GM19043 (cell line): ENCODE results near the gene LILRA5.
"Not testable (repeated sequence)": the region's sequence is repeated elsewhere in the genome, so short reads cannot be mapped to it uniquely, and the experiment has no call there.

Source experiments
- ATAC-seq: cut with Tn5 transposase; IDR thresholded peaks from one replicate; pipeline ENCODE4 v1.9.1; 2021; ENCODE audit warnings: low read depth; ENCODE audit not compliant: unreplicated experiment

Gene LILRA5

DNA sequence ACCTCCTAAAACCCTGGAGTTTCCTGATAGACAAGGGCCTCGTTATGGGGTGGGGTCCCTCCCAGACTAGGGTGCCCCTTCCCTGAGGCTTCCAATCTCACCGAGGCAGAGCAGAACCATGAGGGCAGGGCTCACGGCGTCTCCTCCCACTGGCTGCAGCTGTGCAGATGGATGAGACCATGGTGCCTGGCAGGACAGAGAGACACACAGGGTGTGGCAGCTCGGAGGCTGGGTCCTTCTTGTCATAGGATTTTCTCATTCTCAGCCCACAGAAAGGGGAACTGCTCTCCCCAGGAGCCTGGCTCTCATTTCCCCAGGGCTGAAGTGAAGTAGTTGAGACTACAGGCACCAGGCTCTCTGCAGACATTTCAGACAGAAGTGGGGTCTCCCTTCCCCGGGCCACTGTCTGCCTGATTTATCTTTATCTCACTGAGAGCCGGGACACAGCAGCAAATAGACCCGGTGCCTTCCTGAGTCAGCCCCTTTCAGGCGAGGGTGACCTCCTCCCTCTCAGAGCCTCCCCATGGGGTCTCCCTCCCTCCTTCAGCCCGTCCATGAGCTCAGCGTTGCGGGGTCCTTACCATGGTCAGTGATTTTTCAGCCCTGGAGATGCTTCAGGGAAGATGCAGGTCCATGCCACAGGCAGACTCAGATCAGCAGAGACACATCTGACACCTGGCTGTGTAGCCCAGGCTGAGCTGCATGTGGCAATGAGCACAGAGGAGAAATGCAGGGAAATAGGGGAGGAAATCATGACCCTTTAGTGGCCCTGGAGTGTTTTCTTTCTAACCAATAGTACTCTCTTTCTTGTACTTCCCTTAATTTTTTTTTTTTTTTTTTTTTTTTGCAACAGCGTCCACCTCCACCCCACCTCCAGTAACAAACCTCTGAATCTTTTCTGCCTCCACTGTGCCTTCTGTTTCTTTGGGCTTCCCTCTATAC, at the start of gene LILRA5:
Gene LILRA5 (minus strand): TSS at position 731 of the 942 bp plus-strand sequence. CDS start 147 bp downstream, at position 584.
- no peak for ATAC-seq

DNA sequence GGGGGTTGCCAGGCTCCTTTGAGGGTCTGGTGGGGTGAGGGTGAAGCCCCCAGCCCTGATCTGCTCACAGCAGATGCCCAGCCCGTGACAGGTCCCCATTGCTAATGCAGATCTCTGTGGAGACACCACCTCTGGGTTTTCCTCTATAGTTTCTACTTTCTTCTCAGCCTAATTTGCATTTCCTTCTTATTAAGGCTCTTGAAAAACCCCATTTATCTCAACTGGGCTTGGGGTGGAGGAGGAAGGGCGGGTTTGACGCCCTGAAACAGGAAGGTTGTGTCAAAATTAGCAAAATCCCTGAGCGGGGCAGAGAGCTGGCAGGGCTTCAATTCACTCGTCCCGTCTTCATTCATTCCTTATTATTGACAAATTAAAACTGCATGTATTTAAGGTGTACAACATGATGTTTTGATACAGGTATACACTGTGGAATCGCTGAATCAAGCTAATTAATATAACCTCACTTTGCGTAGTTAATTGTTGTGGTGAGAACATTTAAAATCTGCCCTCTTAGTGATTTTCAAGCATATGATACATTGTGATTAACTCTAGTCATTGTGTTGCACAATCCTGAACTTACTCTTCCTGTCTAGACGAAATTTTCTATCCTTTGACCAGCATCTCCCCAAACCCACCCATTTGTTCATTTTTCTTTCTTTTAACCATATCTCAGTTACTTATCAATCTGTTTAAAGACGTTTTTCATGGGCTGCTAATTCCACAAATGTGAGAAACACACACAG, 48.9 kb upstream of the LILRA5 start:
- not testable (repeated sequence) for ATAC-seq

DNA sequence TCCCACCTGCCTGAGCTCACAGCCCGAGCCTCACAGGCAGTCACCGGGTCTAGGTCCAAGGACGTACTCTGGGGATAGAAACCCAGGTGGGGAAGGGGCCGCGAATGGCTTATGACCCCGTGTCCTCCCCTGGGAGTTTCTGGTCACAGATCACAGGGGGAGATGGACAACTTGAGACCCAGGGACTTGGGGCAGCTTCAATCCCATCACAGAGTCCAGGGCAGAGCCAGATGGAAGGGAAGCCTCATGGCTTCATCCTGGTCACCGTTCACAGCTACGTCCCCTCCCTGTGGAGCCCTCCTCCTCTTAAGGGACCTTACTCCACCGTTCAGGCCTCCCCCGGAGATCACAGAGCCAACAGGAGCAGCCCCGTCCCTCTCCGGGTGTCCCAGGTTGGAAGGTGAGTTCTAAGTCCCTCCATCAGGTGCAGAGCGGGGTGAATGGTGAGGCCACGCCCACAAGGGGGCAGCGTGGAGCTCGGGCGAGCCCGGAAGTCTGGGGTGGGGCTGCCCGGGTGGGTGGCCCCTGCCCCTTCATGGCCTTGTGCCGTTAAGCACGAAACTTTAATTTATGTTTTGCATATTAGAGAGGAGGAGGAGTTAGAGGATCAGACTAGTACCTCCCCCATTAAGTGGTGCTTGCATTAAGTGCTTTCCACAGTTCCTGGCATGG, 46.3 kb upstream of the LILRA5 start:
- not testable (repeated sequence) for ATAC-seq

DNA sequence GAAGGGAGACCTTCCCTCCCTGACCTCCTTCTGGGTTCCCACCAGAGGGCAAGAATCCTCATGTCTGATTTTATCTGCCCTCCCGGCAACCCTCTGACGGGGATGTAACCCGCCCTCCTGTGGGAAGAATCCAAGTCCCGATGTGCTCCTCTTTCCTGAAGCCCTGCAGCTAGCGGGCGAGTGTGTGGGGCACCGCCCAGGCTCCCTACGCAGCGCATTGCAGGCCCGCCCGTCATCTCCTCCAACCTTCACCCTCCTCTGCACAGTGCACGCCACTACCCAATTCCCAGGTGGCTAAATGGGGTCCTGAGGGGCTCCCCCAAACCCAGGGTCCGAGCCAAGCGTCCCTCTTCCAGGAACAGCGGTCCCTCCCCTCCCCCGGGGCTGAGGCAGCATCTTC, 44.4 kb upstream of the LILRA5 start:
- ATAC-seq, result no peak

DNA sequence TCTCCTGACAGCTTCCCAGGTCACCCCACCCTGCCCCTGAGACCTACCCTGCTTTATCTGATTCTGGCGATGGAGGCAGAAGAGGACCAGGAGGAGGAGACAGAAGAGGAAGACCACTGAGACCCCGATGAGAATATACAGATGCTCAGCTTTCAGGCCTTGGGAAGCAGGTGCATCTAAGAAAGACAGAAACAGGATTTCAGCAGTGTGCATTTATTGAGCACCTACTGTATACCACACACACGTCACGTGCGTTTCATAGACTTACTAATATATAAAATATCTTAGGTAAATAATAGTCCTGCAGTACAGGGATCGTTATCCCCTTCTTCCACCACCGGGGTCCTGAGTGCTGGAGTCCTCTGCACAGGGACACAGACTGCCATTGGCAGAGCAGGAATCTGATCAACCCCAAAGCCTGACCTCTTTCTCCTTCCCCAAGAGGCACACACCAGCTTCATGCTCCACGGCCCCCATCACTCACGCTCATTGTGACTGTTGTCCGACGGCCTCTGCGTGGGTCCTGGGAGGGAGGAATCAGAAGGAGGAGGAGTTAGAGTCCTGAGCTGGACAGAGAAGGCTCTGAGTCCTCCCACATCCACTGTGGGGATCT, 43.6 kb upstream of the LILRA5 start:
- no peak for ATAC-seq

DNA sequence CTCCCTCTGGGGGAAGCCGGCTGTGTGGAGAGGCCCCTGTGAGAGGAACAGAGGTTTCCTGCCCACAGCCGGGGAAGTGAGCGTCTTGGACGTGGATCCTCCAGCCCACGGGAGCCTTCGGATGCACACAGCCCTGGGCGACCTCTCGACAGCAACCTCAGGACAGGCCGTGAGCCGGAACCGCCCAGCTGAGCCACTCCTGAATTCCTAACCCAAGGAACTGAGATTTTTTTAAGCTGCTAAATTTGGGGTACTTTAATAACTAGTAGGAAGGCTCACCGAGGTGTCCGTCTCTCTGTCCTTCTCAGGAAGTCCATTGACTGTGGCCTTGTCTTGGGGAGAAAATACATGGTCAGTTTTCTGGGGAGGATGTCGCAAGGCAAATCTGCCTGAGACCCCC, 42.7 kb upstream of the LILRA5 start:
- ATAC-seq, result no peak

DNA sequence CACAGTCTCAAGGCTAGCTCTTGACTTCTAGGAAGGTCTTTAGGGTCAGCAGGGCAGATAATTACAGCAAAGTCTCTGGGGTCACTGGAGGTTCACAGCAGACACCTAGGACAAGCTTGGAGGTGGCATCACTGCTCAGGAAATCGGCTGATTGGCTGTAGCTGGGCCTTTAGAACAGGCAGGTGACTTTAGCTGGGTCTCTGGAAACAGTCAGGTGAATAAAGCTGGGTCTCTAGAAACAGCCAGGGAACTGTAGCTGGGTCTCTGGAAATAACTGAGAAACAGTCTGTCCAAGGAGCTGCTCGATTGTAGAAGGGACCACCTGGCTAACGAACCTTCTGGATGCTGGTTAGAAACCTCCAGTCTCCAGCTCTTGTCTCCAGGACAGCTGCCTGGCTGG, 41.8 kb upstream of the LILRA5 start:
- no peak for ATAC-seq

DNA sequence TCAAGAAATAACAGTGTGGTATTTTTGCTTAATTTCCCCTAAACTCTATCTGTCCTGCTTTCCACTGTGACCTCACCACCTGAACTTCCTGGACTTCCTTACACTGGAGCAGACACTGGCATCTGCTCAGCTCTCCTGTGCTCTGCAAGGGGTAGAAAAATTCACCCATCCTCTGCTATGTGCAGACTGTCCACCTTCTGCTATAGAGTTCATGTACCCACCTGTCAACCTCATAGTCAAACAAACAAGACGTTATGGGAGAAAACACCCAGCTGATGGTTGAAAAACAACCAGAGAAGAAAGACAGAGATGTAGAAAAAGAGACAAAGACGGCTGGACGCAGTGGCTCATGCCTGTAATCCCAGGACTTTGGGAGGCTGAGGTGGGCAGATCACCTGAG, 39.6 kb upstream of the LILRA5 start:
- no peak for ATAC-seq

DNA sequence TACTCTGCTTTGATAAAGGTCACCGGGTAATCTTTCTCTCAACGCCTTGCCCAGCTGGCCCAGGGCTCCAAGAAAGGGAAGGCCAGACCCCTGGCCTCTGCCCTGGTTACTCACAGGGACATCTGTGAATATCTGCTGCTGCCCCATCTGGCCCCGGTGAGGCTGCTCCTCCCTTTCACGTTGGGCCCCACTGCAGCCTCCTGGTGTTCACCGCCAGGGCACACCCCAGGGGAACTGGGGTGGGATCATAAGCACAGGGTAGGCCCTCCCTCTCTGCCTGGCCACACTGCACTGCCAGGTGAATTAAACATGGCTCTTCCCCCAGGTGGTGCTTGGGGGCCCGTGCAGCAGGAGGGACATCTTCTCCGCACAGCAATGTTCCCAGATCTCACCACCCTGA, 39.1 kb upstream of the LILRA5 start:
- no peak for ATAC-seq

DNA sequence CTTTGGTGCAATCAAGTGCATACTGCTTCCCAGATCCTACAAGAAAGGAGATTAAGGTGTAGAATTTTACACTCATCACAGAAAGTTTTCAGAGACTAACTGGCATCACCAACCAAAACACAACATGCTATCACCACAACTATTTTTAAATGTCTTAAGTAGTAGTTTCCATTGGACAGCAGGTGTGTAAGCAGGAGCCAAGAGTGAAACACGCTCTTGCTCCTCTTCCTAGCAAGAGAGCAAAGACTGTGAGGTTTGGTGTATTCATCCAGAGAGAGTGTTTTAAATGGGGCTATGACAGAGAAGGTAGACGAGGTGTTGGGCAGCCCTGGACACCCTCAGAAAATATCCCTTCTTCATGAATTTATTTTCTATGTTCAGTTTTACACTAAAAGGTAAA, 38.5 kb upstream of the LILRA5 start:
- no peak for ATAC-seq

DNA sequence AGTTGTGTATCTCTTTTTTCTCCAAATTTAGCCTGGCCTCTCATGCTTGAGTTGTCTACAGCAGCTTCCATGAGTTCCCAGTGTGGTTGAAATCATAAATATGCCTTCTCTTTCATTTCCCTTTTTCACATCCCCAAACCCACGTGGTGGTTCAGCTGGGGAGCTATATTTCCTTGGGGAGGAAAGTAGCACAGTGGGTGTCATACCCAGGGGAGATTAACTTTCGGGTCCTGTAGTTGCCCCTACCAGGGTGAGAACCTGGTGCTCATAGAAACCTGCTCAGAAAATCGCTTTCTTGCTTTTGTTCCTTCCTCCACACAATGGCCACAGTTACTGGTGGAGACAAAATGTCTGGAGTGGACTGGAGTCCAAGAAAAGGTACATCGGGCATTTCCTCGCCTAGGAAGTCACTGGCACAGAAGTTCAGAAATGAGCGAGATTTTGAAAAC, 33.0 kb upstream of the LILRA5 start:
- ATAC-seq, result no peak

DNA sequence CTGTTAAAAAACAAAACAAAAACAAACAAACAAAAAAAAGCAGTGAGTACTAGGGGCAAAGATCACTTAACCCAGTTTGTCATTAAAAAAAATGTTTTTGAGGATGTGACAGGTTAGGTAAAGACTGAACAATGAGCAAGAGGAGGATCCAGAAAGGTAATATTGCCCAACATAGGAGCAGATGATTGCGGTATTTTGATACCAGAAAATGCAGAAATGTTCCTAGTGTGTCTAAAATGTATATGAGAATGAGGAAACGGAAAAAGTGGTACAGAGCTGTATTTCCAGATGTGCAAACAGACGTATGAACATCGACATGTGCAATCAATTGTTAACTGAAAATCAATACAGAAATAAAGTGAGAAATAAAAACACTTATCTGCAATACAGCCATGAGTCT, 30.9 kb upstream of the LILRA5 start:
- ATAC-seq, result no peak

DNA sequence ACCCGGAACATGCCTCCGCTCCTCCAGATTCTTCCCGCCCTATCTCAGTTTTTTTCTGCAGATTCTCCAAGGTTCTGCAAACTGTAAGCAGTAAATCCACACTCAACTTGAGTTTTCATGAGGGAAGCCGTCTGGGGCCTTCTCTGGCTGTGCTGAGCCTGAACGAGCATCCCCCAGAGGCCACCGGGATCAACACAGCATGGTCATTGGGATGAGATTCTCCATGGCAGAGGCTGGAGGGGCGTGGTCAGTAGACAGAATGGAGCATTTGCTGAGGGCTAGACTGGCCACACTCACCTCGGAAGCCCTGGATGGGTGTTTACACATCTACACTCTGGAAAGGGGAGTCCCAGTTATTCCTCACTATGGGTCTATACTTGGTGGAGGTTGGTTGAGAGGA, 28.3 kb upstream of the LILRA5 start:
- no peak for ATAC-seq

DNA sequence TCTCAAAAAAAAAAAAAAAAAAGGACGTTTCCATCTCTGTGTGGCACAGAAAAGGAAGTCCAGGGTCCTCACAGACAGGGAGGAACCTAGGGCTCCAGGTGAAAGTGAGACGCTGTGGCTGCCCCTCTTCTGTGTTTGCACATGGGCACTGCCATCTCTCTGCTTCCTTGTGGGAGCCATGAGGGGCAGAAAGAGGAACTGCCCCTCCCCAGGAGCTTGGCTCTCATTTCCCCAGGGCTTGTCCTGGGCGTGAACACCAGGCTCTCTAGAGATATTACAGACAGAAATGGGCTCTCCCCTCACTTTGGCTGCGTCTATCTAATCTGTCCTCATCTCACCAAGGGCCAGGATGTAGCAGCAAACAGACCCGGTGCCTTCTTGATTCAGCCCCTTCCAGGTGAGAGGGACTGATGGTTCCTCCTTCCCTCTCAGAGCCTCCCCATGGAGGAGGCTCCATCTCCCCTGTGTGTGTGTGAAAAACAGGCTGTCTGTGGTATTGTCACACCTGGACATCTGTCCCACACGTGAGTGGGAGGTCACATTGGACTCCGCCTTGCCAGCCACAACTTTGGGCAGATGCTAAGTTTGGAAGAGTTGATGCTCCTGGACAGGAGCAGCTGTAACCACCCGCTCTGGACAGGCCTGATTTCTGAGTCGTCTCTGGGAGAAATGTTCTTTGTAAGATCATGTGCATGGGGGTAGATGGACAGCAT, 26.8 kb upstream of the LILRA5 start:
- no peak for ATAC-seq

DNA sequence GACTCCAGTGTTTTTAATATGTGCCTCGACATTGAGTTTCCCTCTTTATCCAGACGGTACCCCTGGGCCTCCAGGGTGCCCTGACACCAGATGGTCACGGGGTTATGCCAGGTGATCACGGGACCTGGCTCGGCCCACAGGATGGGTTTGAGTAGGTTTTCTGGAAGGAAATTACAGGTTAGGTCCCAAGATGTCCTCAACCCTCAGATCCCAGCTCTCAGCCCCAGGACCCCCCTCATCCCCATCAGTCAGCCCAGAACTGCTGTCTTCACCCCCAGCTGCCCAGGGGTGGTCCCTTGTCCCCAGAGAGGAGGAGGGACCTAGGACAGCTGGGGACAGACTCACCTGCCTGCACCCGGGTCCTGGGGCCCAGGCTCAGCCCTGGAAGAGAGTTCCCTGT, 25.6 kb upstream of the LILRA5 start:
- no peak for ATAC-seq

DNA sequence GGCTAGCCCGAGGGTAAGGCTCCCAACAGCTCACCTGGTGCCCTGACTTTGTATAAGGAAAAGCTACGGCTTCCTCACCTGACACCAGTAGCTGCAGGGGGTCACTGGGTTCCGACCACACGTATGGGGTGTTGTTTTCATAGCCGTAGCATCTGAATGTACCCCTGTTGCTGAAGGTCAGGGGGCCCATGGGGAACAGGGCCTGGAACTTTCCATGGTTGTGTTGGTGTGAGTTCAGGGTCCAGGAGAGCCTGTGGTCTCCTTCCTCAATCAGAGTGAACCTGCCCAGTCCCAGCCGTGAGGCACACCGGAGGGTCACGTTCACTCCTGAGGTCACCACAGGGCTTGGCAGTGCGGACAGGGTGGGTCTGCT, 24.9 kb upstream of the LILRA5 start:
- ATAC-seq, result no peak

DNA sequence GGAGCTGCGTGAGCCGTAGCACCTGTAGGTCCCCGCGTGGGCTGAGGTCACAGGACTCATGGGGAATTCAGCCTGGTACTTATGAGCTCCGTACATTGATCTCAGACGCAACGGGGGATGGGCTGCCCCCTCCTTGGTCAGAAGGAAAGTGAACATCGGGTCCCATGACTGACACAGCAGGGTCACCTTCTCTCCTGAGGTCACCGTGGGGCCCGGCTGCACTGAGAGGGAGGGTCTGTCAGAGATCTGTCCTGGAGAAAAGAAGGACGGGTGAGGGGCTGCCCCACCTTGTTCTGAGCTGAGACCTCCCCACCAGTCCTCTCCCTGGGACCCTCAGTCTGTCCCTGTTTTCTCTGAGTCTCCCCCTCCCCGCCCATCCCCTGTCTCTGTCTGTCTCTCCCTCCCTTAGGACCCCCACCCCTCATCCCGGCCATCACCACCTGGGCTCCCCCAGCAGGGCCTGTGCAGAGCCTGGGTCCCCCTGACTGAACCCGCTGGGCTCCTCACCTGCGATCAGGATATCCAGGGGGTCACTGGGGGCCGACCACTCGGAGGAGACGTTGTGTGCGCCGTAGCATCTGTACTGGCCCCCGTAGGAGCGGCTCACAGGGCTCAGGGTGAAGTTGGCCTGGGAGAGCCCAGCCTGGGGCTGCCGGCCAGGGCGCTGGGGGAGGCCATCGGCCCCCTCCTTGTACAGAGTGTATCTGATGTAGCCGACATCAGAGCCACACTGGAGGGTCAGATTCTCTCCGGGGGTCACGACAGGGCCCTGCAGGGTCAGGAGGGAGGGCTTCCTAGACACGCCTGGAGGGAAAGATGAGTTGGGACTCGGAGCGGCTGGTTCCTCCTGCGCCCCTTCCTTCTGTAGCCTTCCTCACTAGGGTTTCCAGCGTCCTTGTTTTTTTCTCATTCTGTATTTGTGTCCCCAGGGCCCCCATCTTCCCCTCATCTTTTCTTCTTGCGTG, 24.2 kb upstream of the LILRA5 start:
- no peak for ATAC-seq

DNA sequence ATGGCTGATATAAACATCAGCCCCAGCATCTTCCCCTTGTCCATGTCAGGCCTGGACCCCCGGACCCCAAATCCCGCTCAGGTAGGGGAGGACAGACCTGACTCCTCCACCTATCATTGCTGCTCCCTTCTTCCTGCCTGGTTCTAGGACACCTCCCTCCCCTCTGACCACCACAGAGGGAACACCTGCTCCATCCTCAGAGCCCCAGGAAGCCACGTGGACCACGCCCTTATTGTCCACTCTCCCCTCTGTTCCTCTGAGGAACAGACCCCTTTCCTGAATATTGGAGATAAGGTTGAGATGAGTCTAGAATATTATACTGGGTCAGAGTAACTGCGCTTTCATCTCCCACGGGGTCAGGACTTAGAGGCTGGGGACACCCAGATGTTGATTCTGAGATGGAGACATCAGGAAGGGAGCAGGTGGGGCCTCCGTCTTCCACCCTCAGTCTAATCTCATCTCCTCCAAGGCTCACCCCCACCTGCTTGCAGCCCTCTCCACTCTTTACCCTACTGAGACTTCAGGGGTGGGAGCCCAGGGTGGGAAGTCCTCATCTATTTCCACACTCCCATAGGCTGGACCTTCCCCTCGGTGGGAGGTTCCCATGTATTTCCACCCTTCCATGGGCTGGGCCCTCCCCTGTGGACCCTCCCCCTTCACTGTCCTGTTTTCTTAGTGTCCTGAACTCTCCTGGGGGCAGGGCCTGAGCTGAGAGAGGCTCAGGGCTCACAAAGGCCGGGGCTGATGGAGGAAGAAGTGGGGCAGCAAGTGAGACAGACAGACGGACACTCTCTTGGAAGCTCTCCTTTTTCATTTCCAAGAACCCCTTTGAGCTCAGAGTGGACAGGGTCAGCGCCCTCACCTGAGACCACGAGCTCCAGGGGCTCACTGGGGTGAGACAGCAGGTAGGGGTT, 23.3 kb upstream of the LILRA5 start:
- no peak for ATAC-seq
